Cerebellar cortex (tissue), 1 donor: ENCODE results near the gene THBS1.

Experiments used
- DNase-seq: peaks from one replicate; pipeline ENCODE4 v3.0.0-alpha.2; 2015; ENCODE audit warnings: low spot score

THBS1 gene

GRCh38 chr15:39608185-39609139 lies 27.6 kb downstream of the THBS1 start:
- no peak for DNase-seq

- no peak for DNase-seq
These were observed 28.5 kb downstream of the THBS1 start for GRCh38 chr15:39609166-39609916.

- no peak for DNase-seq
These were observed 29.8 kb downstream of the THBS1 start for GRCh38 chr15:39610665-39611064.

GRCh38 chr15:39613271-39613670 lies 32.4 kb downstream of the THBS1 start:
- DNase-seq = no peak

GRCh38 chr15:39613861-39614260 lies 33.0 kb downstream of the THBS1 start:
- no peak for DNase-seq

GRCh38 chr15:39616731-39617455 lies 36.0 kb downstream of the THBS1 start:
- DNase-seq = no peak

GRCh38 chr15:39618063-39618823 lies 37.4 kb downstream of the THBS1 start:
- DNase-seq = no peak

- no peak for DNase-seq
These were observed 40.3 kb downstream of the THBS1 start for GRCh38 chr15:39621210-39621609.

- DNase-seq = peak; percentile 85
These were observed 41.1 kb downstream of the THBS1 start for GRCh38 chr15:39621976-39622375.

GRCh38 chr15:39622660-39623516 lies 42.0 kb downstream of the THBS1 start:
- DNase-seq = peak; percentile 12

- no peak for DNase-seq
These were observed 42.7 kb downstream of the THBS1 start for GRCh38 chr15:39623529-39623931.

GRCh38 chr15:39624806-39625205 lies 43.9 kb downstream of the THBS1 start:
- DNase-seq = peak; percentile 21

GRCh38 chr15:39625451-39625850 lies 44.6 kb downstream of the THBS1 start:
- no peak for DNase-seq

- no peak for DNase-seq
These were observed 45.0 kb downstream of the THBS1 start for GRCh38 chr15:39625856-39626255.

GRCh38 chr15:39627451-39628143 lies 46.7 kb downstream of the THBS1 start:
- DNase-seq = no peak

- DNase-seq = no peak
These were observed 47.2 kb downstream of the THBS1 start for GRCh38 chr15:39628144-39628508.

GRCh38 chr15:39628546-39629257 lies 47.8 kb downstream of the THBS1 start:
- peak; percentile 57 for DNase-seq

- DNase-seq = no peak
These were observed 48.5 kb downstream of the THBS1 start for GRCh38 chr15:39629371-39629770.

GRCh38 chr15:39629906-39630305 lies 49.0 kb downstream of the THBS1 start:
- DNase-seq = no peak
